Panc1 (cell line): ENCODE results near the gene FYN. TPM values are rescaled to one million over a fixed set of nuclear protein-coding genes. Genes with fewer than 3 reads are reported as not detected.

ENCODE experiments used
- ATAC-seq: fragments of 200-7000 bp; cut with Tn5 transposase; 2 replicates; pipeline ENCODE4 v1.9.1; 2020; ENCODE audit warnings: mild to moderate bottlenecking, moderate library complexity
- BruUV-seq: library from RNA; stranded (reverse); fragments of 400-500 nt; replicated peaks from 2 replicates; lab custom pipeline; 2021; lab: Mats Ljungman, UMichigan
- CTCF ChIA-PET: fragments of 300-600 bp; sonication (Branson Sonifier 250); formaldehyde crosslinking; loops from one replicate; lab custom pipeline; 2022; ENCODE audit warnings: antibody characterized with exemption; lab: Charles Lee
- POLR2A ChIA-PET: fragments of 300-600 bp; sonication (Branson Sonifier 250); formaldehyde crosslinking; loops from one replicate; lab custom pipeline; 2022; ENCODE audit warnings: antibody characterized with exemption; lab: Charles Lee
- DNase-seq: peaks from one replicate; pipeline ENCODE4 v3.0.0-alpha.2; 2010; ENCODE audit warnings: low read depth, low spot score
- H3K27ac ChIP-seq: 2 replicates; pipeline ENCODE4 v1.5.1; 2011; ENCODE audit warnings: mild to moderate bottlenecking, low read length, inconsistent platforms
- H3K27me3 ChIP-seq: fragments of 200-500 bp; sonication (Bioruptor generic); 2 replicates; pipeline ENCODE4 v1.6.0; 2014; ENCODE audit warnings: low read length, inconsistent platforms; ENCODE audit not compliant: control insufficient read depth, insufficient read depth
- H3K36me3 ChIP-seq: fragments of 200-500 bp; sonication (Bioruptor generic); 2 replicates; pipeline ENCODE4 v1.5.1; 2014; ENCODE audit warnings: inconsistent platforms, mild to moderate bottlenecking, low read length, moderate library complexity; ENCODE audit not compliant: control insufficient read depth, insufficient read depth
- H3K4me1 ChIP-seq: 2 replicates; pipeline ENCODE4 v1.5.1; 2011; ENCODE audit warnings: inconsistent platforms, mild to moderate bottlenecking, low read length, moderate library complexity; ENCODE audit not compliant: control insufficient read depth, insufficient read depth
- H3K4me3 ChIP-seq, 2 experiments: 2 replicates each; pipeline ENCODE4 v1.5.1; 2011 to 2012; ENCODE audit warnings: low read depth in 2 of 2, low read length in 2 of 2, mild to moderate bottlenecking in 2 of 2, inconsistent platforms in 1 of 2, moderate library complexity in 1 of 2
- H3K9me3 ChIP-seq: fragments of 200-500 bp; sonication (Bioruptor generic); 2 replicates; pipeline ENCODE4 v1.5.1; 2014; ENCODE audit warnings: low read depth, mild to moderate bottlenecking, inconsistent platforms, low read length, moderate library complexity; ENCODE audit not compliant: control insufficient read depth, insufficient read depth
- CTCF ChIP-seq: fragments of 450-650 bp; IDR thresholded peaks from 2 replicates; pipeline ENCODE4 v1.5.1; 2017; ENCODE audit warnings: mild to moderate bottlenecking
- POLR2AphosphoS5 ChIP-seq: IDR thresholded peaks from 2 replicates; pipeline ENCODE4 v1.6.1; 2012; ENCODE audit warnings: mild to moderate bottlenecking, low read depth, low read length, moderate library complexity
- REST ChIP-seq, 2 experiments: IDR thresholded peaks; 2 replicates each; pipeline ENCODE4 v1.6.1; 2011 to 2012; ENCODE audit warnings: low read depth in 2 of 2, control low read depth in 1 of 2, low read length in 1 of 2, mild to moderate bottlenecking in 1 of 2, moderate library complexity in 1 of 2; ENCODE audit not compliant: insufficient read depth in 1 of 2
- SIN3A ChIP-seq: IDR thresholded peaks from 2 replicates; pipeline ENCODE4 v1.6.1; 2012; ENCODE audit warnings: low read depth, mild to moderate bottlenecking, low read length, moderate library complexity, borderline replicate concordance; ENCODE audit not compliant: insufficient read depth
- TCF7L2 ChIP-seq: IDR thresholded peaks from 2 replicates; pipeline ENCODE4 v1.6.1; 2011; ENCODE audit warnings: mild to moderate bottlenecking, low read depth, low read length, inconsistent platforms
- in situ Hi-C: cut with HindIII; loops from 2 replicates; pipeline ENCODE4 v1.10.0; 2016; ENCODE audit warnings: low sequenced_read_pairs, low pct_unique_long_range_greater_than_20kb
- intact Hi-C: fragments of 100-400 bp; cut with micrococcal nuclease; formaldehyde crosslinking; loops from one replicate; pipeline ENCODE4 v1.10.0; 2022; ENCODE audit not compliant: unreplicated experiment
- total RNA-seq: library from RNA; stranded (reverse); gene quantifications from one replicate; pipeline ENCODE4 v1.2.1, GENCODE V29; 2021; ENCODE audit not compliant: unreplicated experiment

FYN gene
- total RNA-seq, 1 experiment from 2014 or later, result 4.2 TPM

DNA sequence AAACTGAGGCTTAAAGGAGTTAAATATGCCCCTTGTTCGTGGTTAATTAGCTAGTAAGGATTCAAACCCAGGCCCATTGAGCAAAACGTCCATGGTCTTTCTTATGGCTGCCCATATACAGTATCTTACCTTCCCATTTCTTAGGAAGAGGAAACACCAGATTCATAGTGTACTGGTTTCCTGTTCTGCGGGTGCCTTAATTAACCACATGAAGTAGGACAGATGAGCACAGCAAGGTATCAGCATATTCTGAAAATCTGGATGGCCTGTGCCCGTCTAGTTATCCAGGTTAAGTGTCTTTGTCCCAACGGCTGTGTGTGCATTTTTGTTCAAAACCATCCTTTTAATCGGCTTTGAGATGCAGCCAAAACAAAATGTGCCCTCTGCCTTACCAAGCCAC, 174.1 kb downstream of the FYN start:
- TF ChIP-seq REST (IDR thresholded peaks at IDR 0.05; ENCODE audit: insufficient read depth in 1 of 2, low read depth in 2 of 2, low read length in 1 of 2) (no peak), TCF7L2 (no peak), SIN3A (no peak), POLR2AphosphoS5 (no peak)
- intact Hi-C loops, result no loop called here
- ChIA-PET CTCF (interaction anchor here (0.7 kb wide), 1 partner anchor 233 kb away, joined by 15 read pairs; no protein-coding TSS in a partner anchor), POLR2A (no interaction called here)
- H3K4me3 ChIP-seq, result no peak overlapping the region
- H3K36me3 ChIP-seq, result no peaks in the 10 kb centered on the region
- DNase-seq (no peak), ATAC-seq (no peak)
- BruUV-seq, result no TSS peak
- no peaks in the 10 kb centered on the region for H3K9me3 ChIP-seq
- H3K4me1 ChIP-seq, result no peaks in the 10 kb centered on the region
- no peak overlapping the region for H3K27ac ChIP-seq
- in situ Hi-C loops, result no loop called here
- 0 out of 2 replicates have a peak, but pooled peaks cover 3% of the 10 kb centered on the region for H3K27me3 ChIP-seq

GRCh38 chr6:111696814-111697213, 176.4 kb downstream of the FYN start:
- H3K4me1 ChIP-seq, result no peaks in the 10 kb centered on the region; the same call in 1 of the 2 replicates
- ChIA-PET POLR2A (no interaction called here), CTCF (no interaction called here)
- 0 out of 2 replicates have a peak, but pooled peaks cover 3% of the 10 kb centered on the region for H3K27me3 ChIP-seq
- intact Hi-C loops (no loop called here), in situ Hi-C loops (no loop called here)
- no TSS peak for BruUV-seq
- H3K36me3 ChIP-seq, result no peaks in the 10 kb centered on the region
- H3K27ac ChIP-seq, result no peak overlapping the region
- no peaks in the 10 kb centered on the region for H3K9me3 ChIP-seq
- ATAC-seq (no peak), DNase-seq (no peak)
- TF ChIP-seq SIN3A (no peak), TCF7L2 (no peak), POLR2AphosphoS5 (no peak), REST (IDR thresholded peaks at IDR 0.05; ENCODE audit: insufficient read depth in 1 of 2, low read depth in 2 of 2, low read length in 1 of 2) (no peak), CTCF (no peak)
- H3K4me3 ChIP-seq, result no peak overlapping the region
